ENCODE data around the gene KIAA0040.

KIAA0040 gene

DNA sequence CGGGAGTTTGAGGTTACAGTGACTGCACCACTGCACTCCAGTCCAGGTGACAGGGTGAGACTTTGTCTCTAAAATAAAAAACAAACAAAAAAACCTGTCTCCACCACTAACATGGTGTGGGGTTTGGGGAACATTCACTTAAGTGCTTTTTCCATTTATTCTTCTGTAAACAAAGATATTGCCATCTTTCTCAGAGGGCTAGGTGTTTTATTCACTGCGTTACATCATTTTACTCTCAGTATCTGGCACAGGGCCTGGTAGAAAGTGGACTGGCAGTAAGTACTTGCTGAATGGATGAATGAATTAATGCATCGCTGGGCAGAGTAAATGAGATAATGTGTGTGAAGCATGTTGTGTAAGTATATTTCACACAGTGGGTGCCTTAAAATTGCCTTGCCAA is 20.1 kb downstream of the KIAA0040 start:
- TF ChIP-seq, protein P1, sequence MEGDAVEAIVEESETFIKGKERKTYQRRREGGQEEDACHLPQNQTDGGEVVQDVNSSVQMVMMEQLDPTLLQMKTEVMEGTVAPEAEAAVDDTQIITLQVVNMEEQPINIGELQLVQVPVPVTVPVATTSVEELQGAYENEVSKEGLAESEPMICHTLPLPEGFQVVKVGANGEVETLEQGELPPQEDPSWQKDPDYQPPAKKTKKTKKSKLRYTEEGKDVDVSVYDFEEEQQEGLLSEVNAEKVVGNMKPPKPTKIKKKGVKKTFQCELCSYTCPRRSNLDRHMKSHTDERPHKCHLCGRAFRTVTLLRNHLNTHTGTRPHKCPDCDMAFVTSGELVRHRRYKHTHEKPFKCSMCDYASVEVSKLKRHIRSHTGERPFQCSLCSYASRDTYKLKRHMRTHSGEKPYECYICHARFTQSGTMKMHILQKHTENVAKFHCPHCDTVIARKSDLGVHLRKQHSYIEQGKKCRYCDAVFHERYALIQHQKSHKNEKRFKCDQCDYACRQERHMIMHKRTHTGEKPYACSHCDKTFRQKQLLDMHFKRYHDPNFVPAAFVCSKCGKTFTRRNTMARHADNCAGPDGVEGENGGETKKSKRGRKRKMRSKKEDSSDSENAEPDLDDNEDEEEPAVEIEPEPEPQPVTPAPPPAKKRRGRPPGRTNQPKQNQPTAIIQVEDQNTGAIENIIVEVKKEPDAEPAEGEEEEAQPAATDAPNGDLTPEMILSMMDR (IDR thresholded peaks at IDR 0.05) = no peak
- H3K27me3 ChIP-seq = no peaks in the 10 kb centered on the region
- intact Hi-C loops (cut with DNase I; ENCODE audit: low total_unique reads) = no loop called here
- H3K9me3 ChIP-seq = no peaks in the 10 kb centered on the region
- no peak overlapping the region for H3K4me3 ChIP-seq
- DNase-seq = no peak
- no peak overlapping the region for H3K27ac ChIP-seq
- H3K36me3 ChIP-seq = peaks cover 7 to 23% (median 14%) of the 10 kb centered on the region in 3 donors
- no peaks in the 10 kb centered on the region for H3K4me1 ChIP-seq

DNA sequence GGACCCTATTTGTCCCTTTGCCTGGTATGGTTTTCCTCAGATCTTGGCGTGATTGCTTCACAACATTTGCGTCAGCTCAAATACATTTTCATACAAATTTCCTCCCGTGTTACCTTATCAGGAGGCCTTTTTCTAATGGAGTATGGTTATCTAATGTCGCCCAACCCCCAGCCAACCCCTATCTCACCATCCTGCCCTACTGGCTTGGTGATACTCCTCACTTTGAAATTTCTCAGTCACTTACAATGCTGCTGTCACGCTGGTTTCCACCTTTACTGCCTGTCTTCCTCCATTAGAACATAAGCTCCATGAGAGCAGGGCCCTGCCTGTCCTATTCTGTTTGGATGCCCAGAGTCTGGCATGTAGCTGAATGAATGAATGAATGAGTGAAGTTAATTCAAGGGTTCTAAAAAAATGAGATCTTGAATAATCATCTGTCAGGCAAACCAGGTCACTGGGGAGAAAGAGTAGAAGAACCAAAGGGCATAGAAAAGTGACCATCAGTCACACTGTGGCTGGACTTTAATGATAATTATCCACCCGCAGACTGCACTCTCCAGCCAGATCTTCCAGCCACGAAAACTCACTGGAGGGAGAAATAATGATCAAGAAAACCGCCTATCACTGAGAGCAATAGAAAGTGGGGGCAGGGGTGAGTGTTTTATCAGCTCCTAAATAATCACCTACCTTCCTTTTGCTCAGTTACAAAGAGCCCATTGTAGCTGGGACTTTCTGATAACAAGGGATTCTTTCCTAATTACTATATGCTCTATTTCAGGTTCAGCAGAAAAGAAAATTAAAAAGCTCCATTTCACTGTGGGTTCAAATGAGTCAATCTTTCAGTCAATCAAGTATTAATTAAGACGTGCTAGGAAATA is 21.3 kb downstream of the KIAA0040 start:
- Histone ChIP-seq H3K9me3 (no peaks in the 10 kb centered on the region), H3K4me3 (no peak overlapping the region), H3K4me1 (no peaks in the 10 kb centered on the region), H3K27me3 (no peaks in the 10 kb centered on the region), H3K27ac (no peak overlapping the region), H3K36me3 (peaks cover 7 to 24% (median 11%) of the 10 kb centered on the region in 3 donors)
- no peak for DNase-seq
- intact Hi-C loops (cut with DNase I; ENCODE audit: low total_unique reads) = no loop called here
- TF ChIP-seq, protein P1 (IDR thresholded peaks at IDR 0.05) = no peak

DNA sequence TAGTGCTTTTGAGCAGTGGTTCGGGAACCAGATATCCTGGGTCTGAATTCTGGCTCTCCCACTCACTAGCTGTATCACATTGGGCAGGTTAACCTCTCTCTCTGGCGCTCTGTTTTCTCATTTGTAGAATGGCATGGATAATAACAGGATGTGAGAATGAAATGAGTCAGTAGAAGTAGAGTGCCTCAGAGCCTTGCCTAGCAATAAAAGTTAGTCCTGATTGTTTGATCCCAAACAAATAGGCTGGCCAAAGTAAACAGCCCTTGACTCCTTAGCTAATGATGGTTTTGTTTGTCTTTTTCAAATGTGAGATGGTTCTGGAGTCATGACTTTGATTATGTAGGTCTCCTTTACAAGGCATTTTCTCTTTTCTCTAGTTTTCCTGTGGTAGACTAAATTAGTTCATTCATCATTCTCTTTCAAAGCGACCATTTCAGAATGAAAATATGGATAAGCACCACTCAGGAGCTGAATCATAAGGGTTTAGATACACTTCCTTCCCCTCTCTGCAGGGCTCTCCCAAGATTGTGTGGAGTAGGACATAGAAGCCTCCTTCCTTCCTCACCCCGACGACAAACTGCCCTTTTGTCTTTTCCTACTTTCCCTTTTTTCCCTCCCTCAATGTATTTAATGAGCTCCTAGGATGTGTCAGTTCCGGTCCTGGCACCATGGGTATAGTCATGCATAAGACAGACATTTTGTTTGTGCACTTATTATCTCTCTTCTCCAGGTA is 23.1 kb downstream of the KIAA0040 start:
- no peak overlapping the region for H3K4me3 ChIP-seq
- H3K4me1 ChIP-seq = no peaks in the 10 kb centered on the region
- peaks cover 16 to 40% (median 24%) of the 10 kb centered on the region in 3 donors for H3K36me3 ChIP-seq
- H3K27ac ChIP-seq = no peak overlapping the region
- H3K27me3 ChIP-seq = no peaks in the 10 kb centered on the region
- intact Hi-C loops (cut with DNase I; ENCODE audit: low total_unique reads) = no loop called here
- DNase-seq = no peak
- H3K9me3 ChIP-seq = no peaks in the 10 kb centered on the region
- TF ChIP-seq, protein P1 (IDR thresholded peaks at IDR 0.05) = no peak

DNA sequence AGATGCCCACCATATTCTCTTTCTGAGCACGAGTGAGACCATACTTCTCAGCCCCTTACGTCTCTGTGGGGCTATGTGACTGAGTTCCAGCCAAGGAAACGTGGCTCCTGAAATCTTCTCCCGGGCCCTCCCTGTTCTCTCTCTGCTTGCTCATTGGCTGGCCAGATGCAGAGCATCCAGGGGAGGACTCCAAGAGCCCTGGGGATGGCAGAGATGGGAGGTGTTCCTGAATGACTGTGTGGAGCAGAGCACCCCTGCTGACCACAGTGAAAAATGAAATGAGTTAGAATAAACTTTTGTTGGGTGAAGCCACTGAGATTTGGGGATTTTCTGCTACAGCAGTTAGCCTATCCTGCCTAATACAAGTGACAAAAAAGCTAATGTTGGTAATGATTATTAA is 23.8 kb downstream of the KIAA0040 start:
- Histone ChIP-seq H3K9me3 (no peaks in the 10 kb centered on the region), H3K36me3 (peaks cover 16 to 42% (median 31%) of the 10 kb centered on the region in 3 donors), H3K27ac (no peak overlapping the region), H3K4me1 (no peaks in the 10 kb centered on the region), H3K27me3 (no peaks in the 10 kb centered on the region), H3K4me3 (no peak overlapping the region)
- no peak for DNase-seq
- TF ChIP-seq, protein P1 (IDR thresholded peaks at IDR 0.05) = no peak
- intact Hi-C loops (cut with DNase I; ENCODE audit: low total_unique reads) = no loop called here

DNA sequence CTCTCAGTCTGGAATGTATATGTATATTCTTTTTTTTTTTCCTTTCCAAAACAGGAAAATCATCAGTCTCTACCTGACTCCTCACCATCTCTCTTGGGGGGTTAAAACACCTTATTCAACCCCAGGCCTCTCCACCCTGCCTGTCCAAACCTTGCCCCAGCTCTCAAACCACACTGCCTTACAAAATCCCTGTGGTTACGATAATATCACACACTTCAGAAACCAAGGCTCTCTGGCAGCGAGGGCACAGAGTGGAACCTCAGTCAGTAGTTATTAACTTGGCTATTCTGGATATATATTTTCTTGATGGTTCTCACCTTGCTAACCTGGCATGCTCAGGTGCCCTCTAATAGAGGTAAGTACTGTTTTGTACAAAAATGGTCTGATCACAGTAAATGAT is 24.7 kb downstream of the KIAA0040 start:
- H3K4me3 ChIP-seq = no peak overlapping the region
- peaks cover 16 to 51% (median 39%) of the 10 kb centered on the region in 3 donors for H3K36me3 ChIP-seq
- TF ChIP-seq, protein P1 (IDR thresholded peaks at IDR 0.05) = no peak
- DNase-seq = no peak
- H3K9me3 ChIP-seq = no peaks in the 10 kb centered on the region
- intact Hi-C loops (cut with DNase I; ENCODE audit: low total_unique reads) = no loop called here
- no peaks in the 10 kb centered on the region for H3K4me1 ChIP-seq
- H3K27ac ChIP-seq = no peak overlapping the region
- H3K27me3 ChIP-seq = no peaks in the 10 kb centered on the region

All from tibial artery (tissue), 4 donors.